Erythroblast (primary cell): ENCODE results near the gene AP3B1.
"Not testable (repeated sequence)": the region's sequence is repeated elsewhere in the genome, so short reads cannot be mapped to it uniquely, and the experiment has no call there.

ENCODE experiments used
- DNase-seq, 2 experiments: peaks; one replicate each; lab custom pipeline; 2025; lab: John Stamatoyannopoulos, UW
- GATA1 ChIP-seq: IDR thresholded peaks from 2 replicates; pipeline ENCODE4 v1.6.1; 2011; ENCODE audit warnings: low read depth, mild to moderate bottlenecking, control low read depth, low read length, moderate library complexity
- POLR2A ChIP-seq: IDR thresholded peaks from 2 replicates; pipeline ENCODE4 v1.6.1; 2011; ENCODE audit warnings: mild to moderate bottlenecking, low read length

AP3B1 gene

GRCh38 chr5:78075301-78075700 is 219.2 kb downstream of the AP3B1 start:
- no peak for DNase-seq
- TF ChIP-seq GATA1 (no peak), POLR2A (no peak)

GRCh38 chr5:78070691-78071090 is 223.8 kb downstream of the AP3B1 start:
- not testable (repeated sequence) for DNase-seq

- not testable (repeated sequence) for DNase-seq
These were observed 226.9 kb downstream of the AP3B1 start for GRCh38 chr5:78067581-78067980.

GRCh38 chr5:78066722-78067121 is 227.8 kb downstream of the AP3B1 start:
- not testable (repeated sequence) for DNase-seq

GRCh38 chr5:78065663-78066062 is 228.8 kb downstream of the AP3B1 start:
- peak; percentile 3 to 11 for DNase-seq
- TF ChIP-seq POLR2A: no peak

- TF ChIP-seq GATA1 (no peak), POLR2A (no peak)
- no peak for DNase-seq
These were observed 229.5 kb downstream of the AP3B1 start for GRCh38 chr5:78064941-78065472.

GRCh38 chr5:78063495-78063894 is 231.0 kb downstream of the AP3B1 start:
- no peak for DNase-seq

GRCh38 chr5:78062645-78063044 is 231.9 kb downstream of the AP3B1 start:
- TF ChIP-seq POLR2A (no peak), GATA1 (no peak)
- DNase-seq: no peak

More at GRCh38 chr5:78063495-78063894, 231.0 kb downstream of the AP3B1 start:
- TF ChIP-seq POLR2A: no peak
- TF ChIP-seq GATA1: no peak

GRCh38 chr5:78060421-78060820 is 234.1 kb downstream of the AP3B1 start:
- TF ChIP-seq GATA1 (no peak), POLR2A (no peak)
- DNase-seq: no peak

- DNase-seq: no peak
- no peak for TF ChIP-seq POLR2A
These were observed 235.9 kb downstream of the AP3B1 start for GRCh38 chr5:78058625-78059024.

GRCh38 chr5:78056901-78057514 is 237.5 kb downstream of the AP3B1 start:
- TF ChIP-seq GATA1 (no peak), POLR2A (no peak)
- DNase-seq: no peak

GRCh38 chr5:78056053-78056452 is 238.4 kb downstream of the AP3B1 start:
- TF ChIP-seq POLR2A (no peak), GATA1 (no peak)
- DNase-seq: no peak

GRCh38 chr5:78050888-78051287 is 243.6 kb downstream of the AP3B1 start:
- TF ChIP-seq POLR2A (no peak), GATA1 (no peak)
- DNase-seq: peak; percentile 12 to 60

- DNase-seq: not testable (repeated sequence)
These were observed 247.7 kb downstream of the AP3B1 start for GRCh38 chr5:78046823-78047222.

- DNase-seq: no peak
- no peak for TF ChIP-seq POLR2A
- no peak for TF ChIP-seq GATA1
These were observed 248.5 kb downstream of the AP3B1 start for GRCh38 chr5:78046006-78046405.

- TF ChIP-seq POLR2A (no peak), GATA1 (no peak)
- no peak for DNase-seq
These were observed 252.7 kb downstream of the AP3B1 start for GRCh38 chr5:78041805-78042204.
